Lower leg skin (tissue), 4 donors: ENCODE data around the gene DNAAF8. TPM values are rescaled to one million over a fixed set of nuclear protein-coding genes. Genes with fewer than 3 reads are reported as not detected.

Experiments
- DNase-seq, 2 donors: peaks; one replicate each; pipeline ENCODE4 v3.0.0-alpha.2; 2019; ENCODE audit warnings: low spot score in 2 of 2
- H3K4me3 ChIP-seq: fragments of 200-600 bp; sonication (generic); 2 replicates; pipeline ENCODE4 v1.5.1; 2017; ENCODE audit warnings: mild to moderate bottlenecking, low read depth; ENCODE audit not compliant: poor library complexity, severe bottlenecking
- CTCF ChIP-seq, 3 donors: fragments of 450-650 bp; IDR thresholded peaks; one replicate each; pipeline ENCODE4 v1.5.1; 2016; ENCODE audit warnings: antibody characterized with exemption in 3 of 3, mild to moderate bottlenecking in 3 of 3, moderate library complexity in 2 of 3
- POLR2A ChIP-seq, 2 donors: fragments of 450-650 bp; IDR thresholded peaks; one replicate each; pipeline ENCODE4 v1.6.1; 2016 to 2017; ENCODE audit warnings: antibody characterized with exemption in 2 of 2, mild to moderate bottlenecking in 1 of 2, moderate library complexity in 1 of 2
- WGBS, 2 donors: methylation state at CpG; one replicate each; pipeline ENCODE4 v1.1.5; 2018; 5-methylcytosine and 5-hydroxymethylcytosine counted together
- intact Hi-C: fragments of 100-400 bp; cut with DNase I; formaldehyde crosslinking; loops from one replicate; pipeline ENCODE4 v1.15.0; 2023; ENCODE audit warnings: low total_unique reads
- total RNA-seq, 4 donors: library from RNA; depleted of rRNA; stranded (reverse); fragments of >200 nt; gene quantifications; one replicate each; pipeline ENCODE4 v1.1.0, GENCODE V29; 2016

DNAAF8 gene
- 1 to 10 TPM in 1 of 4 donors, under 1 TPM in 1, not detected in 2; 0.16 to 1.4 TPM for total RNA-seq

GRCh38 chr16:4734063-4734729 is at the start of gene DNAAF8, which contains the start of gene ANKS3:
Gene DNAAF8, plus strand, starts transcription at chr16:4734537. Its CDS starts 1,978 bp downstream, at chr16:4736515.
Gene ANKS3, minus strand, starts transcription at chr16:4734271. Its CDS starts 4,122 bp downstream, at chr16:4730149.
- 0% methylated on average over 30 to 55 of the region's 70 CpGs for WGBS, 2 donors
- peak within 1 kb of the TSS; percentile 78 for H3K4me3 ChIP-seq
- intact Hi-C loops, result no loop called here
- peak; percentile 92 to 98 for DNase-seq
- no peak for TF ChIP-seq CTCF (IDR thresholded peaks at IDR 0.05)
- no peak for TF ChIP-seq POLR2A (IDR thresholded peaks at IDR 0.05)

DNA sequence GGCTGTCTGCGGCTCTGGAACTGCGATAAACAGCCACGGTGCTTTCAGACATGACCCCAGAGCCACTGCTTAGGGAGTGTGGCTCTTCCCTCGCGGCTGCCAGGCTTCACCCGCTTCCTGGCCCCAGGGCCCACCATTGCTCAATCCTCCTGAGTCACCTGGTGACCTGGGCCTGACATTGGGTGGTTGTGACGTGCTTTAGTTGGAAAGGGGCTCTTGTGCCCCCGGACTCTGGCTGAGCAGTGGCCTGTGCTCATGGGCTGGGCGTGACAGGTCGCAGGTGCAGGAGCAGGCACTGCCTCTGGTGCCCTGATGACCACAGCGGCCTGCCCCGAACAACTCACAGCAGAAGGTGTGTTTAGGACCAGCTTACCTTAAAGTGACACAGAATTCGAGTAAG is 49.6 kb upstream of the DNAAF8 start:
- no peak for TF ChIP-seq POLR2A (IDR thresholded peaks at IDR 0.05)
- TF ChIP-seq CTCF (IDR thresholded peaks at IDR 0.05), result no peak
- H3K4me3 ChIP-seq, result no peak overlapping the region
- 78 to 82% methylated on average over 13 of the region's 13 CpGs for WGBS, 2 donors
- intact Hi-C loops, result no loop called here
- DNase-seq, result no peak

DNA sequence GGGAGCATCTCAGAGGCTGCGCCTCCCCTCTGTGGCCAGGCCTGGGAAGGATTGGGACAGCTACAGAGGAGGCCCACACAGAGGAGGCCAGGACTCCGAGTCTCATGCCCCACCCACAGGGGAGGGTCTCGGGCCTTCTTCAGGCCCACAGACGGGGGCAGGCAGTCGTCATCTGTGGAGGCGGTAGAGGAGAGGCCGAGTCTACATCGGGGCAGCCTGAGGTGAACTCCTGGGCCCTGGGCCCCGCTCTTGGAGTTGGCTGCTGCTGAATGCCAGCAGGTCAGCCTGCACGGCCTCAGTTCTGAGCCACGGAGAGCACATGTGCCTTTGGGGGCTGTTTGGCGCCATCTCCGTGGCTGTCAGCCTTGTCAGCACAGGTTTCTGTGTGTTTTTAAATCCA is 49.0 kb upstream of the DNAAF8 start:
- no peak overlapping the region for H3K4me3 ChIP-seq
- no peak for DNase-seq
- TF ChIP-seq POLR2A (IDR thresholded peaks at IDR 0.05), result no peak
- TF ChIP-seq CTCF (IDR thresholded peaks at IDR 0.05), result no peak
- WGBS, 2 donors, result 86 to 89% methylated on average over 13 of the region's 13 CpGs
- intact Hi-C loops, result no loop called here

- intact Hi-C loops, result no loop called here
- H3K4me3 ChIP-seq, result no peak overlapping the region
- WGBS, 2 donors, result 93 to 97% methylated on average over 38 of the region's 38 CpGs
- DNase-seq, result no peak
- TF ChIP-seq CTCF (IDR thresholded peaks at IDR 0.05) (no peak), POLR2A (IDR thresholded peaks at IDR 0.05) (no peak)
These were observed 48.4 kb upstream of the DNAAF8 start for GRCh38 chr16:4685776-4686496.

DNA sequence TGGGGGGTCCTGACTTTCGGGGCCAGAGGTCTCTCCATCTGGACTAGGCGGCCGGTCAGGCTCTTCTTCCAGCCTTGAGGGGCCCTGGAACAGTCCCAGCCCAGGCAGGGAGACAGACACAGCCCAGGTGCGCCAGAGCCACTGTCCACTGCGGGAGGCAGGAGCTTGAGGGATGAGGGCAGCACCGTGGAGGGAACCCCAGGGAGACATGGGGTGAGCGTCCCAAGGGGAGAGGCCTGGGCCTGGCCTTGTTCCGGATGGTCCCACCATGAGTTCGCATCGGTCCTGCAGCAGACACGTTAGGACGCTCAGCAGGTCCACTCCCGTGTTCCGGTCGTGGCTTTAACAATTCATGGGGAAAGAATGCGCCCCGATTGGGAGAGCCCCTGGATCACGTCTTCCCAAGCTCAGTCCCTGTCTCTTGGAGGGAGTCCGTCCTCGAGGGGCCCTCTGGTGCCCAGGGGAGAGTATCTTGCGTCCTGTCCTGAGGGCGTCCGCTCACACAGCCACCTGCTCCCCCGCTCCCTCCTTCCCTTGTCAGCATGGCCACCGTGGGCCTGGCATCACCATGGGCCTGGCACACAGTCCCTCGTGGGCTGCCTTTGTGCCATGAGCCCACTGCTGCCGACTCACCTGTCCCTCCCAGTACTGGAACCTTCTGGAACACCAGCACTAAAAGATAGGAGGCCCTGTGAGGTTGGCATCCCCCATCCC is 47.7 kb upstream of the DNAAF8 start:
- 84 to 89% methylated on average over 24 to 26 of the region's 27 CpGs for WGBS, 2 donors
- TF ChIP-seq POLR2A (IDR thresholded peaks at IDR 0.05) (no peak), CTCF (IDR thresholded peaks at IDR 0.05) (no peak)
- no peak overlapping the region for H3K4me3 ChIP-seq
- intact Hi-C loops, result no loop called here
- DNase-seq, result no peak
